ENCODE data around the gene HMGN4. TPM values are rescaled to one million over a fixed set of nuclear protein-coding genes. Genes with fewer than 3 reads are reported as not detected.
A peak's percentile ranks its signal among the peaks of the same experiment; 100 is the strongest.

Gene HMGN4
- total RNA-seq, 1 experiment from 2014 or later = 29.6 TPM

- DNase-seq = no peak
- intact Hi-C loops (cut with micrococcal nuclease; ENCODE audit: unreplicated experiment) = no loop called here
- TF ChIP-seq, protein P1, sequence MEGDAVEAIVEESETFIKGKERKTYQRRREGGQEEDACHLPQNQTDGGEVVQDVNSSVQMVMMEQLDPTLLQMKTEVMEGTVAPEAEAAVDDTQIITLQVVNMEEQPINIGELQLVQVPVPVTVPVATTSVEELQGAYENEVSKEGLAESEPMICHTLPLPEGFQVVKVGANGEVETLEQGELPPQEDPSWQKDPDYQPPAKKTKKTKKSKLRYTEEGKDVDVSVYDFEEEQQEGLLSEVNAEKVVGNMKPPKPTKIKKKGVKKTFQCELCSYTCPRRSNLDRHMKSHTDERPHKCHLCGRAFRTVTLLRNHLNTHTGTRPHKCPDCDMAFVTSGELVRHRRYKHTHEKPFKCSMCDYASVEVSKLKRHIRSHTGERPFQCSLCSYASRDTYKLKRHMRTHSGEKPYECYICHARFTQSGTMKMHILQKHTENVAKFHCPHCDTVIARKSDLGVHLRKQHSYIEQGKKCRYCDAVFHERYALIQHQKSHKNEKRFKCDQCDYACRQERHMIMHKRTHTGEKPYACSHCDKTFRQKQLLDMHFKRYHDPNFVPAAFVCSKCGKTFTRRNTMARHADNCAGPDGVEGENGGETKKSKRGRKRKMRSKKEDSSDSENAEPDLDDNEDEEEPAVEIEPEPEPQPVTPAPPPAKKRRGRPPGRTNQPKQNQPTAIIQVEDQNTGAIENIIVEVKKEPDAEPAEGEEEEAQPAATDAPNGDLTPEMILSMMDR (IDR thresholded peaks at IDR 0.05; ENCODE audit: insufficient read depth in 1 of 2, low read depth in 1 of 2, low read length in 1 of 2, severe bottlenecking in 1 of 2, unreplicated experiment in 1 of 2) = no peak
- H3K9me3 ChIP-seq = no peaks in the 10 kb centered on the region
- no peaks in the 10 kb centered on the region for H3K9me3 Mint-ChIP-seq (ENCODE audit: unreplicated experiment)
- ChIA-PET POLR2A (interaction anchor here (0.6 kb wide), 1 partner anchor 161 kb away, joined by 5 read pairs; no protein-coding TSS in a partner anchor), CTCF (no interaction called here)
- no peak overlapping the region for H3K4me3 ChIP-seq (ENCODE audit: low read depth, low read length)
- H3K27me3 ChIP-seq (replicated peaks; ENCODE audit: control insufficient read depth, insufficient read depth, low read length) = no peaks in the 10 kb centered on the region
- H3K4me3 Mint-ChIP-seq (ENCODE audit: unreplicated experiment) = no peak overlapping the region
- peaks cover 37% of the 10 kb centered on the region for H3K4me1 ChIP-seq
- peaks cover 3% of the 10 kb centered on the region for H3K27me3 Mint-ChIP-seq (ENCODE audit: insufficient read depth, unreplicated experiment)
- no peaks in the 10 kb centered on the region; the same call in 1 of the 2 replicates for H3K36me3 ChIP-seq (ENCODE audit: control insufficient read depth, insufficient read depth, low read length)
- H3K27ac Mint-ChIP-seq (ENCODE audit: unreplicated experiment) = peak overlapping the region; percentile 86
- no TSS peak for BruUV-seq (replicated peaks)
- H3K36me3 Mint-ChIP-seq (ENCODE audit: insufficient read depth, unreplicated experiment) = peaks cover 18% of the 10 kb centered on the region
- H3K4me1 Mint-ChIP-seq (ENCODE audit: low read depth, unreplicated experiment) = peaks cover 35% of the 10 kb centered on the region
Observed at GRCh38 chr6:26516481-26517427, 21.4 kb upstream of the HMGN4 start.

DNA sequence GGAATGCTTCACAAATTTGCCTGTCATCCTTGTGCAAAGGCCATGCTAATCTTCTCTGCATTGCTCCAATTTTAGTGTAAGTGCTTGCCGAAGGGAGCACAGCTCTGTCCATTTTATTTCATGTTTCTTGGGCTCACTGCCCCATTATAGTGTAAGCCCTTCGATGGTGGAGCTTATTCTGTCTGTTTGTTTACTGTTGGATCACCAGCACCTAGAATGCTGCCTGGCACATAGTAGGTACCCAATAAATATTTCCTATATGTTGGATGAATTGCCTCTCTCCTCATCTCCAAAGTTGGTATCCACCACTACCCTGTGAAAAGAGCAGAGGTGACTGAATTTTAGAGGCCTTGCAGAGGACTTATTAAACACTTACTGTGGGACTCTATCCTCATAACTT is 18.8 kb upstream of the HMGN4 start:
- BruUV-seq (replicated peaks) = no TSS peak
- ChIA-PET CTCF (no interaction called here), POLR2A (no interaction called here)

GRCh38 chr6:26520237-26520849 is 17.8 kb upstream of the HMGN4 start:
- intact Hi-C loops (cut with micrococcal nuclease; ENCODE audit: unreplicated experiment) = loop anchor here (5.0 kb wide), 1 partner anchor 47 kb away; no protein-coding TSS in a partner anchor
- peak overlapping the region; percentile 96 for H3K27ac Mint-ChIP-seq (ENCODE audit: unreplicated experiment)
- POLR2A ChIA-PET = interaction anchor here (0.6 to 2.5 kb wide), 4 partner anchors 12 to 189 kb away, joined by 3 to 9 read pairs (median 5); no protein-coding TSS in a partner anchor

More for the DNA sequence above, 18.8 kb upstream of the HMGN4 start:
- Histone ChIP-seq H3K27me3 (replicated peaks; ENCODE audit: control insufficient read depth, insufficient read depth, low read length) (no peaks in the 10 kb centered on the region), H3K36me3 (ENCODE audit: control insufficient read depth, insufficient read depth, low read length) (no peaks in the 10 kb centered on the region), H3K4me3 (ENCODE audit: low read depth, low read length) (no peak overlapping the region), H3K9me3 (no peaks in the 10 kb centered on the region), H3K4me1 (peaks cover 27% of the 10 kb centered on the region)
- Mint-ChIP-seq H3K9me3 (ENCODE audit: unreplicated experiment) (no peaks in the 10 kb centered on the region), H3K27me3 (ENCODE audit: insufficient read depth, unreplicated experiment) (peaks cover 3% of the 10 kb centered on the region), H3K4me1 (ENCODE audit: low read depth, unreplicated experiment) (peaks cover 42% of the 10 kb centered on the region), H3K36me3 (ENCODE audit: insufficient read depth, unreplicated experiment) (peaks cover 22% of the 10 kb centered on the region), H3K4me3 (ENCODE audit: unreplicated experiment) (no peak overlapping the region), H3K27ac (ENCODE audit: unreplicated experiment) (no peak overlapping the region)
- DNase-seq = no peak
- intact Hi-C loops (cut with micrococcal nuclease; ENCODE audit: unreplicated experiment) = no loop called here
- TF ChIP-seq, protein P1 (IDR thresholded peaks at IDR 0.05; ENCODE audit: insufficient read depth in 1 of 2, low read depth in 1 of 2, low read length in 1 of 2, severe bottlenecking in 1 of 2, unreplicated experiment in 1 of 2) = no peak

More at GRCh38 chr6:26520237-26520849, 17.8 kb upstream of the HMGN4 start:
- DNase-seq = peak; percentile 63 to 67
- Histone ChIP-seq H3K27me3 (replicated peaks; ENCODE audit: control insufficient read depth, insufficient read depth, low read length) (no peaks in the 10 kb centered on the region), H3K4me1 (peaks cover 17% of the 10 kb centered on the region), H3K36me3 (ENCODE audit: control insufficient read depth, insufficient read depth, low read length) (no peaks in the 10 kb centered on the region), H3K4me3 (ENCODE audit: low read depth, low read length) (peak overlapping the region; percentile 34), H3K9me3 (no peaks in the 10 kb centered on the region)
- Mint-ChIP-seq H3K4me1 (ENCODE audit: low read depth, unreplicated experiment) (peaks cover 42% of the 10 kb centered on the region), H3K9me3 (ENCODE audit: unreplicated experiment) (no peaks in the 10 kb centered on the region), H3K27me3 (ENCODE audit: insufficient read depth, unreplicated experiment) (peaks cover 3% of the 10 kb centered on the region), H3K36me3 (ENCODE audit: insufficient read depth, unreplicated experiment) (peaks cover 22% of the 10 kb centered on the region), H3K4me3 (ENCODE audit: unreplicated experiment) (peak overlapping the region; percentile 92)
- TF ChIP-seq, protein P1 (IDR thresholded peaks at IDR 0.05; ENCODE audit: insufficient read depth in 1 of 2, low read depth in 1 of 2, low read length in 1 of 2, severe bottlenecking in 1 of 2, unreplicated experiment in 1 of 2) = no peak
- CTCF ChIA-PET = interaction anchor here (1.1 to 1.5 kb wide), 2 partner anchors 13 to 75 kb away, joined by 3 to 5 read pairs; no protein-coding TSS in a partner anchor
- TSS peak; percentile 96 for BruUV-seq (replicated peaks)
